WTC11 (cell line): ENCODE results near the gene MED12L.

Experiments used
- CREB1 ChIP-seq: sonication (generic); formaldehyde crosslinking; IDR thresholded peaks from 2 replicates; pipeline ENCODE4 v1.8.0; 2023; ENCODE audit warnings: mild to moderate bottlenecking, missing genetic modification reagents
- FOXJ3 ChIP-seq: sonication (generic); formaldehyde crosslinking; IDR thresholded peaks from 2 replicates; pipeline ENCODE4 v1.9.0; 2021; ENCODE audit warnings: missing genetic modification reagents, mild to moderate bottlenecking, borderline replicate concordance
- JUN ChIP-seq: sonication (generic); formaldehyde crosslinking; IDR thresholded peaks from 2 replicates; pipeline ENCODE4 v1.8.0; 2023; ENCODE audit warnings: mild to moderate bottlenecking, missing genetic modification reagents
- SP1 ChIP-seq: sonication (generic); formaldehyde crosslinking; conservative IDR thresholded peaks from 2 replicates; pipeline ENCODE4 v1.8.1; 2022; ENCODE audit warnings: missing genetic modification reagents
- TEAD1 ChIP-seq: sonication (generic); formaldehyde crosslinking; IDR thresholded peaks from 2 replicates; pipeline ENCODE4 v1.8.0; 2022; ENCODE audit warnings: mild to moderate bottlenecking, missing genetic modification reagents
- TEAD4 ChIP-seq: sonication (generic); formaldehyde crosslinking; IDR thresholded peaks from 2 replicates; pipeline ENCODE4 v1.8.0; 2022; ENCODE audit warnings: mild to moderate bottlenecking, missing genetic modification reagents
- TF ChIP-seq, protein P1 (sequence below): sonication (generic); formaldehyde crosslinking; IDR thresholded peaks from 2 replicates; pipeline ENCODE4 v1.8.0; 2022; ENCODE audit warnings: mild to moderate bottlenecking, missing genetic modification reagents
- TF ChIP-seq, protein P2 (sequence below): fragments of 200-600 bp; IDR thresholded peaks from 2 replicates; pipeline ENCODE4 v1.8.0; 2022; ENCODE audit warnings: antibody characterized with exemption
- TF ChIP-seq, protein P3 (sequence below): sonication (generic); formaldehyde crosslinking; IDR thresholded peaks from 2 replicates; pipeline ENCODE4 v1.8.0; 2023; ENCODE audit warnings: missing genetic modification reagents, mild to moderate bottlenecking, borderline replicate concordance
- TF ChIP-seq, protein P4 (sequence below): sonication (generic); formaldehyde crosslinking; IDR thresholded peaks from 2 replicates; pipeline ENCODE4 v1.8.0; 2023; ENCODE audit warnings: mild to moderate bottlenecking, missing genetic modification reagents
- TF ChIP-seq, protein P5 (sequence below): sonication (generic); formaldehyde crosslinking; IDR thresholded peaks from 2 replicates; pipeline ENCODE4 v1.8.1; 2022; ENCODE audit warnings: mild to moderate bottlenecking, missing genetic modification reagents, moderate library complexity, borderline replicate concordance

DNA sequence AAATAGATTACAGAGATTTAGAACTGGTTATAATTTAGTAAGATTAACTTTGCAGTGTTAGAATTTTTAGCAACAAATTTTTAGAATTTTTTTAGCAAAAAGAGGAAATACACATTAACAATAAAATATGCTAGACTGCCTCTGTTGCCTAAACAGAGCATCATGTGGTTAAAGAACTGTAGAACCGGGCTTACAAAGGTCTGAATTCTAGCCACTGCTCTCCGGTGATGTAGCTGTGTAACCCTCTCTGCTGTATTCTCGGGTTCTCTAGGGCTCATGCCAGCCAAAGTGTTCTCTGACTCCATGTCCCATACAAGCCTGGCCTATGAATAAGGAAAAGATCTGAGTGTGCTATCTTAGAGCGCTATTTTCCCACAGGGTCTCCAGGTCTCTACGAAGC is 302.0 kb downstream of the MED12L start:
- TF ChIP-seq, protein P1, sequence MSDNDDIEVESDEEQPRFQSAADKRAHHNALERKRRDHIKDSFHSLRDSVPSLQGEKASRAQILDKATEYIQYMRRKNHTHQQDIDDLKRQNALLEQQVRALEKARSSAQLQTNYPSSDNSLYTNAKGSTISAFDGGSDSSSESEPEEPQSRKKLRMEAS (CRISPR knock-in tag): no peak
- no peak for TF ChIP-seq TEAD4
- TF ChIP-seq, protein P2, sequence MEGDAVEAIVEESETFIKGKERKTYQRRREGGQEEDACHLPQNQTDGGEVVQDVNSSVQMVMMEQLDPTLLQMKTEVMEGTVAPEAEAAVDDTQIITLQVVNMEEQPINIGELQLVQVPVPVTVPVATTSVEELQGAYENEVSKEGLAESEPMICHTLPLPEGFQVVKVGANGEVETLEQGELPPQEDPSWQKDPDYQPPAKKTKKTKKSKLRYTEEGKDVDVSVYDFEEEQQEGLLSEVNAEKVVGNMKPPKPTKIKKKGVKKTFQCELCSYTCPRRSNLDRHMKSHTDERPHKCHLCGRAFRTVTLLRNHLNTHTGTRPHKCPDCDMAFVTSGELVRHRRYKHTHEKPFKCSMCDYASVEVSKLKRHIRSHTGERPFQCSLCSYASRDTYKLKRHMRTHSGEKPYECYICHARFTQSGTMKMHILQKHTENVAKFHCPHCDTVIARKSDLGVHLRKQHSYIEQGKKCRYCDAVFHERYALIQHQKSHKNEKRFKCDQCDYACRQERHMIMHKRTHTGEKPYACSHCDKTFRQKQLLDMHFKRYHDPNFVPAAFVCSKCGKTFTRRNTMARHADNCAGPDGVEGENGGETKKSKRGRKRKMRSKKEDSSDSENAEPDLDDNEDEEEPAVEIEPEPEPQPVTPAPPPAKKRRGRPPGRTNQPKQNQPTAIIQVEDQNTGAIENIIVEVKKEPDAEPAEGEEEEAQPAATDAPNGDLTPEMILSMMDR: no peak
- TF ChIP-seq FOXJ3 (CRISPR knock-in tag): no peak
- TF ChIP-seq CREB1 (CRISPR knock-in tag): no peak
- no peak for TF ChIP-seq SP1
- no peak for TF ChIP-seq TEAD1 (CRISPR knock-in tag)
- TF ChIP-seq, protein P3, sequence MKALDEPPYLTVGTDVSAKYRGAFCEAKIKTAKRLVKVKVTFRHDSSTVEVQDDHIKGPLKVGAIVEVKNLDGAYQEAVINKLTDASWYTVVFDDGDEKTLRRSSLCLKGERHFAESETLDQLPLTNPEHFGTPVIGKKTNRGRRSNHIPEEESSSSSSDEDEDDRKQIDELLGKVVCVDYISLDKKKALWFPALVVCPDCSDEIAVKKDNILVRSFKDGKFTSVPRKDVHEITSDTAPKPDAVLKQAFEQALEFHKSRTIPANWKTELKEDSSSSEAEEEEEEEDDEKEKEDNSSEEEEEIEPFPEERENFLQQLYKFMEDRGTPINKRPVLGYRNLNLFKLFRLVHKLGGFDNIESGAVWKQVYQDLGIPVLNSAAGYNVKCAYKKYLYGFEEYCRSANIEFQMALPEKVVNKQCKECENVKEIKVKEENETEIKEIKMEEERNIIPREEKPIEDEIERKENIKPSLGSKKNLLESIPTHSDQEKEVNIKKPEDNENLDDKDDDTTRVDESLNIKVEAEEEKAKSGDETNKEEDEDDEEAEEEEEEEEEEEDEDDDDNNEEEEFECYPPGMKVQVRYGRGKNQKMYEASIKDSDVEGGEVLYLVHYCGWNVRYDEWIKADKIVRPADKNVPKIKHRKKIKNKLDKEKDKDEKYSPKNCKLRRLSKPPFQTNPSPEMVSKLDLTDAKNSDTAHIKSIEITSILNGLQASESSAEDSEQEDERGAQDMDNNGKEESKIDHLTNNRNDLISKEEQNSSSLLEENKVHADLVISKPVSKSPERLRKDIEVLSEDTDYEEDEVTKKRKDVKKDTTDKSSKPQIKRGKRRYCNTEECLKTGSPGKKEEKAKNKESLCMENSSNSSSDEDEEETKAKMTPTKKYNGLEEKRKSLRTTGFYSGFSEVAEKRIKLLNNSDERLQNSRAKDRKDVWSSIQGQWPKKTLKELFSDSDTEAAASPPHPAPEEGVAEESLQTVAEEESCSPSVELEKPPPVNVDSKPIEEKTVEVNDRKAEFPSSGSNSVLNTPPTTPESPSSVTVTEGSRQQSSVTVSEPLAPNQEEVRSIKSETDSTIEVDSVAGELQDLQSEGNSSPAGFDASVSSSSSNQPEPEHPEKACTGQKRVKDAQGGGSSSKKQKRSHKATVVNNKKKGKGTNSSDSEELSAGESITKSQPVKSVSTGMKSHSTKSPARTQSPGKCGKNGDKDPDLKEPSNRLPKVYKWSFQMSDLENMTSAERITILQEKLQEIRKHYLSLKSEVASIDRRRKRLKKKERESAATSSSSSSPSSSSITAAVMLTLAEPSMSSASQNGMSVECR (CRISPR knock-in tag): no peak
- no peak for TF ChIP-seq JUN
- TF ChIP-seq, protein P4, sequence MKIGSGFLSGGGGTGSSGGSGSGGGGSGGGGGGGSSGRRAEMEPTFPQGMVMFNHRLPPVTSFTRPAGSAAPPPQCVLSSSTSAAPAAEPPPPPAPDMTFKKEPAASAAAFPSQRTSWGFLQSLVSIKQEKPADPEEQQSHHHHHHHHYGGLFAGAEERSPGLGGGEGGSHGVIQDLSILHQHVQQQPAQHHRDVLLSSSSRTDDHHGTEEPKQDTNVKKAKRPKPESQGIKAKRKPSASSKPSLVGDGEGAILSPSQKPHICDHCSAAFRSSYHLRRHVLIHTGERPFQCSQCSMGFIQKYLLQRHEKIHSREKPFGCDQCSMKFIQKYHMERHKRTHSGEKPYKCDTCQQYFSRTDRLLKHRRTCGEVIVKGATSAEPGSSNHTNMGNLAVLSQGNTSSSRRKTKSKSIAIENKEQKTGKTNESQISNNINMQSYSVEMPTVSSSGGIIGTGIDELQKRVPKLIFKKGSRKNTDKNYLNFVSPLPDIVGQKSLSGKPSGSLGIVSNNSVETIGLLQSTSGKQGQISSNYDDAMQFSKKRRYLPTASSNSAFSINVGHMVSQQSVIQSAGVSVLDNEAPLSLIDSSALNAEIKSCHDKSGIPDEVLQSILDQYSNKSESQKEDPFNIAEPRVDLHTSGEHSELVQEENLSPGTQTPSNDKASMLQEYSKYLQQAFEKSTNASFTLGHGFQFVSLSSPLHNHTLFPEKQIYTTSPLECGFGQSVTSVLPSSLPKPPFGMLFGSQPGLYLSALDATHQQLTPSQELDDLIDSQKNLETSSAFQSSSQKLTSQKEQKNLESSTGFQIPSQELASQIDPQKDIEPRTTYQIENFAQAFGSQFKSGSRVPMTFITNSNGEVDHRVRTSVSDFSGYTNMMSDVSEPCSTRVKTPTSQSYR (CRISPR knock-in tag): no peak
- TF ChIP-seq, protein P5, sequence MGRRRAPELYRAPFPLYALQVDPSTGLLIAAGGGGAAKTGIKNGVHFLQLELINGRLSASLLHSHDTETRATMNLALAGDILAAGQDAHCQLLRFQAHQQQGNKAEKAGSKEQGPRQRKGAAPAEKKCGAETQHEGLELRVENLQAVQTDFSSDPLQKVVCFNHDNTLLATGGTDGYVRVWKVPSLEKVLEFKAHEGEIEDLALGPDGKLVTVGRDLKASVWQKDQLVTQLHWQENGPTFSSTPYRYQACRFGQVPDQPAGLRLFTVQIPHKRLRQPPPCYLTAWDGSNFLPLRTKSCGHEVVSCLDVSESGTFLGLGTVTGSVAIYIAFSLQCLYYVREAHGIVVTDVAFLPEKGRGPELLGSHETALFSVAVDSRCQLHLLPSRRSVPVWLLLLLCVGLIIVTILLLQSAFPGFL (CRISPR knock-in tag): no peak
